ENCODE results near the gene CPTP. TPM values are rescaled to one million over a fixed set of nuclear protein-coding genes. Genes with fewer than 3 reads are reported as not detected.

CPTP gene
- total RNA-seq, 2 donors from 2014 or later = 15.6 to 33.0 TPM

- WGBS, 2 donors = 72% methylated on average over 16 of the region's 16 CpGs; no CpG with 5 or more reads in 1 of the 2 donors
- H3K27me3 ChIP-seq = no peaks in the 10 kb centered on the region
- no peaks in the 10 kb centered on the region for H3K36me3 ChIP-seq (replicated peaks in 1 of 2; ENCODE audit: insufficient read depth in 1 of 2, low read depth in 2 of 2)
- H3K9me3 ChIP-seq = no peaks in the 10 kb centered on the region
- peaks cover 30% of the 10 kb centered on the region for H3K4me1 ChIP-seq
- no peak overlapping the region for H3K4me3 ChIP-seq
- intact Hi-C loops (cut with DNase I) = no loop called here
- no peak for TF ChIP-seq CTCF (IDR thresholded peaks at IDR 0.05)
- H3K27ac ChIP-seq = no peak overlapping the region
- no peak for DNase-seq
- ATAC-seq = no peak
These were observed 46.2 kb downstream of the CPTP start for GRCh38 chr1:1370771-1371300.

- Histone ChIP-seq H3K27me3 (no peaks in the 10 kb centered on the region), H3K4me3 (no peak overlapping the region), H3K27ac (peak overlapping the region in 2 of 4 donors; percentile 18 to 40), H3K36me3 (replicated peaks in 1 of 2; ENCODE audit: insufficient read depth in 1 of 2, low read depth in 2 of 2) (no peaks in the 10 kb centered on the region), H3K9me3 (no peaks in the 10 kb centered on the region), H3K4me1 (peaks cover 35% of the 10 kb centered on the region)
- intact Hi-C loops (cut with DNase I) = no loop called here
- DNase-seq = no peak
- TF ChIP-seq CTCF (IDR thresholded peaks at IDR 0.05) (no peak), POLR2A (IDR thresholded peaks at IDR 0.05) (no peak)
- 52 to 93% methylated on average over 2 to 12 of the region's 12 CpGs for WGBS, 2 donors
- ATAC-seq = no peak
These were observed 46.8 kb downstream of the CPTP start for GRCh38 chr1:1371364-1371745.

GRCh38 chr1:1371746-1372711 lies 47.4 kb downstream of the CPTP start:
- DNase-seq (peak; percentile 72 to 81 (median 76)), ATAC-seq (peak; percentile 26)
- Histone ChIP-seq H3K27me3 (no peaks in the 10 kb centered on the region), H3K4me3 (no peak overlapping the region), H3K9me3 (no peaks in the 10 kb centered on the region), H3K4me1 (peaks cover 36% of the 10 kb centered on the region), H3K27ac (peak overlapping the region in 3 of 4 donors; percentile 18 to 40 (median 33)), H3K36me3 (replicated peaks in 1 of 2; ENCODE audit: insufficient read depth in 1 of 2, low read depth in 2 of 2) (no peaks in the 10 kb centered on the region)
- TF ChIP-seq POLR2A (IDR thresholded peaks at IDR 0.05) (no peak), CTCF (IDR thresholded peaks at IDR 0.05) (peak; percentile 81 to 97 (median 85))
- intact Hi-C loops (cut with DNase I) = no loop called here
- 13 to 16% methylated on average over 3 to 24 of the region's 26 CpGs for WGBS, 2 donors

GRCh38 chr1:1373051-1373814 lies 48.6 kb downstream of the CPTP start:
- Histone ChIP-seq H3K36me3 (replicated peaks in 1 of 2; ENCODE audit: insufficient read depth in 1 of 2, low read depth in 2 of 2) (no peaks in the 10 kb centered on the region), H3K4me1 (peaks cover 36% of the 10 kb centered on the region), H3K27ac (peak overlapping the region in 1 of 4 donors; percentile 12), H3K27me3 (no peaks in the 10 kb centered on the region), H3K9me3 (no peaks in the 10 kb centered on the region), H3K4me3 (no peak overlapping the region)
- intact Hi-C loops (cut with DNase I) = no loop called here
- 73 to 77% methylated on average over 17 to 26 of the region's 26 CpGs for WGBS, 2 donors
- ATAC-seq = no peak
- no peak for DNase-seq
- TF ChIP-seq POLR2A (IDR thresholded peaks at IDR 0.05) = no peak
- no peak for TF ChIP-seq CTCF (IDR thresholded peaks at IDR 0.05)
